B cell (primary cell): ENCODE data around the gene PCDHGB2.

Experiments used
- EZH2 ChIP-seq: IDR thresholded peaks from 2 replicates; pipeline ENCODE4 v1.6.1; 2012; ENCODE audit warnings: borderline replicate concordance, low read depth, mild to moderate bottlenecking, moderate library complexity, low read length; ENCODE audit not compliant: insufficient read depth, poor library complexity, severe bottlenecking
- TF ChIP-seq, protein P1 (sequence below): fragments of 200-600 bp; IDR thresholded peaks from one replicate; pipeline ENCODE4 v1.8.0; 2022; ENCODE audit warnings: antibody characterized with exemption, mild to moderate bottlenecking

DNA sequence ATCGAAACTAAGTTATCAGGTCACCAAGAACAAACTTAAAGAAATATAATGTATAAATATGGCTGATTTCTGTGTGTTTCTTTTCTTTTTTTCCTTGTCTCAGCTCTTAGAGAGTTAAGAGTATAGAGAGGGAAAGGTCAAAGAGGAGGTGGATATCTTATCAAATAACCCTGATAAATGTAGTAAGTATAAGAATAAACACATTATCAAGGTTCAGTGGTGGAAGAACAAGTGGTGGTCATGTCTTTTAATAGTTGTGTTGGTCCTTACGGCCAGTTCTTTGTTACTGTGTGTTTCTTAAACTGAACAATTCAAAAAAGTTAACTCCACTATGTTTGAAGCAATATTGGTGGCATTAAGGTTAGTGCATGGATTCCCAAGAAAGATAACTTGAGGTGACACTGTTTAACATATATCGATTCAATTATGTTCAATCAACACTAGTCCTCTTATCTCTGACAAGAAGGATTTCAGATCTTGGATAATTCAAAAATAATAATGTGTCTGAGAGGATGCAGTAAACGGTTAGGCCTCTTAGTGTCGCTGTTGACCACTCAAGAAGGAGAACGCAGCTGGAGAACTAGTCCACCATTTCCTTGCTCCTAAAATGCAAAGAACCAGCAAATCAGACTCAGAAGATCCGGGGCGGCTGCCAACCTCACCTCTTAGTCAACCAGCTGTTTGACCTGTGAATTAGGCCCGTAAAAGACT, 16.4 kb upstream of the PCDHGB2 start, which contains the start of gene PCDHGA3:
- TF ChIP-seq, protein P1, sequence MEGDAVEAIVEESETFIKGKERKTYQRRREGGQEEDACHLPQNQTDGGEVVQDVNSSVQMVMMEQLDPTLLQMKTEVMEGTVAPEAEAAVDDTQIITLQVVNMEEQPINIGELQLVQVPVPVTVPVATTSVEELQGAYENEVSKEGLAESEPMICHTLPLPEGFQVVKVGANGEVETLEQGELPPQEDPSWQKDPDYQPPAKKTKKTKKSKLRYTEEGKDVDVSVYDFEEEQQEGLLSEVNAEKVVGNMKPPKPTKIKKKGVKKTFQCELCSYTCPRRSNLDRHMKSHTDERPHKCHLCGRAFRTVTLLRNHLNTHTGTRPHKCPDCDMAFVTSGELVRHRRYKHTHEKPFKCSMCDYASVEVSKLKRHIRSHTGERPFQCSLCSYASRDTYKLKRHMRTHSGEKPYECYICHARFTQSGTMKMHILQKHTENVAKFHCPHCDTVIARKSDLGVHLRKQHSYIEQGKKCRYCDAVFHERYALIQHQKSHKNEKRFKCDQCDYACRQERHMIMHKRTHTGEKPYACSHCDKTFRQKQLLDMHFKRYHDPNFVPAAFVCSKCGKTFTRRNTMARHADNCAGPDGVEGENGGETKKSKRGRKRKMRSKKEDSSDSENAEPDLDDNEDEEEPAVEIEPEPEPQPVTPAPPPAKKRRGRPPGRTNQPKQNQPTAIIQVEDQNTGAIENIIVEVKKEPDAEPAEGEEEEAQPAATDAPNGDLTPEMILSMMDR, result peak; percentile 16
- TF ChIP-seq EZH2, result no peak
